ENCODE results near the gene NEIL1.
"Not testable (repeated sequence)": the region's sequence is repeated elsewhere in the genome, so short reads cannot be mapped to it uniquely, and the experiment has no call there.

DNA sequence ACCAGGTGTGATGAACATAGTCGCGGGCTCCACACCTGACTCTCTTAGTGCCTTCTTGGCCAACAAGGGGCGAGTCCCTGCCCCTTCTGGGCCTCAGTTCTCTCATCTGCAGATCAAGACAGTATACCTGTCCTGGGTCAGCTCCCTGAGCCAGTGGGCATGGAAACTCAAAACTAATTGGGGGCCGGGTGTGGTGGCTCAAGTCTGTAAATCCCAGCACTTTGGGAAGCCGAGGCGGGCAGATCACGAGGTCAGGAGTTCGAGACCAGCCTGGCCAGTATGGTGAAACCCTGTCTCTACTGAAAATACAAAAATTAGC, 2.5 kb downstream of the NEIL1 start:
- TF ChIP-seq, protein P1, sequence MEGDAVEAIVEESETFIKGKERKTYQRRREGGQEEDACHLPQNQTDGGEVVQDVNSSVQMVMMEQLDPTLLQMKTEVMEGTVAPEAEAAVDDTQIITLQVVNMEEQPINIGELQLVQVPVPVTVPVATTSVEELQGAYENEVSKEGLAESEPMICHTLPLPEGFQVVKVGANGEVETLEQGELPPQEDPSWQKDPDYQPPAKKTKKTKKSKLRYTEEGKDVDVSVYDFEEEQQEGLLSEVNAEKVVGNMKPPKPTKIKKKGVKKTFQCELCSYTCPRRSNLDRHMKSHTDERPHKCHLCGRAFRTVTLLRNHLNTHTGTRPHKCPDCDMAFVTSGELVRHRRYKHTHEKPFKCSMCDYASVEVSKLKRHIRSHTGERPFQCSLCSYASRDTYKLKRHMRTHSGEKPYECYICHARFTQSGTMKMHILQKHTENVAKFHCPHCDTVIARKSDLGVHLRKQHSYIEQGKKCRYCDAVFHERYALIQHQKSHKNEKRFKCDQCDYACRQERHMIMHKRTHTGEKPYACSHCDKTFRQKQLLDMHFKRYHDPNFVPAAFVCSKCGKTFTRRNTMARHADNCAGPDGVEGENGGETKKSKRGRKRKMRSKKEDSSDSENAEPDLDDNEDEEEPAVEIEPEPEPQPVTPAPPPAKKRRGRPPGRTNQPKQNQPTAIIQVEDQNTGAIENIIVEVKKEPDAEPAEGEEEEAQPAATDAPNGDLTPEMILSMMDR (IDR thresholded peaks at IDR 0.05), result not testable (repeated sequence)
- not testable (repeated sequence) for TF ChIP-seq EZH2 (IDR thresholded peaks at IDR 0.05; ENCODE audit: borderline replicate concordance, insufficient read depth, low read depth, low read length, poor library complexity, severe bottlenecking)
